ENCODE data around the gene TTLL9. TPM values are rescaled to one million over a fixed set of nuclear protein-coding genes. Genes with fewer than 3 reads are reported as not detected.

The TTLL9 gene
- total RNA-seq, 1 donor = not detected

DNA sequence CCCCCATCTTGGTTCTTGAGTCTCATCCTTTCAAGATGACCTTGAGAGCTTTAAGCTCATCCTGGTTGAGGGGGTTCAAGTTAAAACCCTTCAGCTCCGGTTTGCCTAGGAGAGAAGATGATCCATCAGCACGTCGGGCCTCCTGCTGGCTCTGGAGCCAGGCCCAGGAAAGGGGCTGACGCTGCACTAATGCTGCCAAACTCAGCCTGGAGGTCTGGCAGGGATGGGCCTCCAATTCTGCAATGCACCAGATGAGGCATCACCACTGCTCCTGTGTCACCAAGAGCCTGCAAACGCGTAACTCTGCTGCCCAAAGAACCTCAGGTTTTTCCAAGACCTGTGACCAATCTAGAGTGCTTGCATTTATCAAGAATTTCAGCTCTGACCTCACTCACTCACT, 75.4 kb downstream of the TTLL9 start:
- Histone ChIP-seq H3K27me3 (ENCODE audit: insufficient read depth, low read length) (no peaks in the 10 kb centered on the region), H3K9me3 (ENCODE audit: low read depth, low read length) (no peaks in the 10 kb centered on the region), H3K4me1 (ENCODE audit: insufficient read depth, low read length) (peaks cover 10% of the 10 kb centered on the region), H3K4me3 (ENCODE audit: low read length) (no peak overlapping the region)

DNA sequence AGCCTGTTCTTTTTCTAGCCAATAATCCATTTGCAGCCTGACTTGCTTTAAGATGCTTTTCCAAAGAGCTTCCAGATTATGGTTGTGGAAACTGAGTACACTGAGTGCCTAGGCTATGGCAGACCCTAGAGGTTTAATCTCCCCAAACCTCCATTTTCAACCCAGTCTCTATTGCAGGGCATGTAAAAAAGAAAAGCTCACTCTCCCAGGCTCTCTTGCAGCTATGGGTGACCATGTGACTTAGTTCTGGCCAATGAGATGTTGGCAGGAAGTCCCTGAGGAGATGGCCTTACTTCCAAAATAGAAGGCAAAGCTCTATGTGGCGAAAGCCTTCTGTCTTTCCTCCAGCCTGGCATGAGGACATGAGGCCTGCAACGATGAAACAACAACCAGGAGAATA, 77.6 kb downstream of the TTLL9 start:
- no peaks in the 10 kb centered on the region for H3K9me3 ChIP-seq (ENCODE audit: low read depth, low read length)
- H3K4me3 ChIP-seq (ENCODE audit: low read length) = no peak overlapping the region
- H3K4me1 ChIP-seq (ENCODE audit: insufficient read depth, low read length) = peaks cover 21% of the 10 kb centered on the region
- no peaks in the 10 kb centered on the region for H3K27me3 ChIP-seq (ENCODE audit: insufficient read depth, low read length)

DNA sequence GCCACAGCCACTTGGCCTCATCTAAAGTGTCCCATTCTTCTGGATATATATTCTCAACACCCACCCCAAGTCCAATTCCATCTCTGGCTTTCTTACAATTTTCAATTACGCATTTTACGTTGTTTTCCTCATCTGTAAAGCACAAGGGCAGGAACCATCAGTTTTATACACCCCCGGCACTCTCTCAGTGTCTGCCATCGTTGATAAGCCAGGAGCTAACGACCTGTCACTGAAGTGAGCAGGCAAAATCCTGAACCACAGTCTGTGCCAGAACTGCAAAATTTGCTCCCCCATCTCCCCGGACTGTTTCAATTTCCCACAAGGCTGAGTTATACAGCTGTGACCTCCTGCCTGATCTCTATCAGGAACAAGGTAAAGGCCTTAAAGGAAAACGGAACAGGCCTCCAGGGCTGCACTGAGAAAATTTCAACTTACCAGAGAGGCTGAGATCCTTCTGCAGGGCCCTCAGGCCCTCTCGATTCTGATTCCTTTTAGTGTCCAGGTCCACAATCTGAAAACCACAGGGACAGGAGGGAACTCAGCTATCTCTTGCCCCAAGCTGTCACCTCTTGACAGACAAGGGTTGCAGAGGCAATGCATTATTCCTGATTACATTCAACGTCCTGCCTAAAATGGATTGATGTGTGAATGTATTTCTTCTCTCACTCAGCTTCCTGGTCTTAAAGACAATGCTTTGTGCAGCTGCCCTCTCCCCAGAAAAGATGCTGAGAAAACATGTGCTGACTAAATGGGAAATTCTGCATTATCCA, 79.6 kb downstream of the TTLL9 start:
- Histone ChIP-seq H3K4me3 (ENCODE audit: low read length) (no peak overlapping the region), H3K4me1 (ENCODE audit: insufficient read depth, low read length) (peaks cover 21% of the 10 kb centered on the region), H3K27me3 (ENCODE audit: insufficient read depth, low read length) (no peaks in the 10 kb centered on the region), H3K9me3 (ENCODE audit: low read depth, low read length) (no peaks in the 10 kb centered on the region)

DNA sequence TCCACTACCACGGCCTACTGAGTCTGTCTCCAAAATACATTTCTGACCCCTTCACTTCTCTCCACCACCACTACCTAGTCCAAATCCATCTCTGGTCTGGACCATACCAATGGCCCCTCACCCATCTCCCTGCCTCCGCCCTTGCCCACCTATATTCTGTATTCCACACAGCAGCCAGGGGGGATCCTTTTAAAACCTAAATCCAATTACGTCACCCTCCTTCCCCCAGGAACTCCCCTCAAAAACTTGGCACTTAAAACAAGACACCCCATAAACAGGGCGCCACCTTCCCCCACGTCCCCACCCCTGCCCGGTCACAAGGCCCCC, 80.7 kb downstream of the TTLL9 start:
- Histone ChIP-seq H3K4me1 (ENCODE audit: insufficient read depth, low read length) (peaks cover 21% of the 10 kb centered on the region), H3K27me3 (ENCODE audit: insufficient read depth, low read length) (no peaks in the 10 kb centered on the region), H3K4me3 (ENCODE audit: low read length) (peak overlapping the region; percentile 97), H3K9me3 (ENCODE audit: low read depth, low read length) (no peaks in the 10 kb centered on the region)

DNA sequence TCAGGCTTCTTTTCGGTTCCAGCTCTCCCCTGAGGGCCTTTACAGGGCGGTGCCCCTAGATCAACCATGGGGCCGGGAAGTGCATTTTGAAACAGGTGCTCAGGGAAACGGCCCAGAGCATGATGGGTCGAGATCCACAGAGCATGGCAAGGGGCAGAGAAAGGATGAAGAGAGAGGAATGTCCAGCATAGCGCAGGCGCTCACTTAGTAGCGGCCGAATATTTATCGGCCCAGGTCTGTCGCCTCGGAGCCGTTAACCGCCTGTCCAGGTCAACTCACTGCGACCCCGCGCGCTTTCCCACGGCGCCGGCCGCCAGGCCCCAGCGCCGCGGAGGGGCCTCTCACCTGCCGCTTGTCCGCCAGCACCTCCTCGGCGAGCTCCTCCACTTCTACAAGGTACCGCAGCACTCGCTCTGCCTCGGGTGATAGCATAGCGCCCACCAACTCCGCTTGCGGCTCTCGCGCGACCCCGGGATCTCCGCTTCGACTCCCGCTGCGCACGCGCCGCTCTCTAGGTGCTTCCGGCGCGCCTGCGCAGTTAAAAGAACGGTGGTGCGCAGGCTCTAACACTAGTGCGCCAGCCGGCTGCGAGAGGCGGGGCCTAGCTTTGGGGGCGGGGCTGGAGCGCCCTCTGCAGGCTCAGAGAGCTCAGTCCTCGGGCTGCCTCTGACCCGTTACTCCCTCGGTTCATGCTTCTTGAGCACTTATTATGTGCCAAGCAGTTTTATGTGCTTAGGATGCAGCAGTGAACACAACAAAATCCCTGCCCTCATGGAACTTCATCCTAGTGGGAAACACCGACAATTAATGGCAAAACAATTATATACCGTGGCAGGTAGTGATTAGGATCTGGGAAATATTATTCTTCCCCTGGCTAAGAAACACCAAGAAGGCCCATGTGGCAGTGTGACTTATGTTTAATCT, 81.4 kb downstream of the TTLL9 start, which contains the start of gene PDRG1:
TSS of gene PDRG1 (minus strand) at position 517 of the 924 bp plus-strand sequence. CDS start at position 432, 85 bp downstream.
- H3K4me3 ChIP-seq (ENCODE audit: low read length) = peak within 1 kb of the TSS; percentile 97
- H3K9me3 ChIP-seq (ENCODE audit: low read depth, low read length) = no peaks in the 10 kb centered on the region
- H3K4me1 ChIP-seq (ENCODE audit: insufficient read depth, low read length) = peaks cover 21% of the 10 kb centered on the region
- peaks cover 2% of the 10 kb centered on the region for H3K27me3 ChIP-seq (ENCODE audit: insufficient read depth, low read length)

DNA sequence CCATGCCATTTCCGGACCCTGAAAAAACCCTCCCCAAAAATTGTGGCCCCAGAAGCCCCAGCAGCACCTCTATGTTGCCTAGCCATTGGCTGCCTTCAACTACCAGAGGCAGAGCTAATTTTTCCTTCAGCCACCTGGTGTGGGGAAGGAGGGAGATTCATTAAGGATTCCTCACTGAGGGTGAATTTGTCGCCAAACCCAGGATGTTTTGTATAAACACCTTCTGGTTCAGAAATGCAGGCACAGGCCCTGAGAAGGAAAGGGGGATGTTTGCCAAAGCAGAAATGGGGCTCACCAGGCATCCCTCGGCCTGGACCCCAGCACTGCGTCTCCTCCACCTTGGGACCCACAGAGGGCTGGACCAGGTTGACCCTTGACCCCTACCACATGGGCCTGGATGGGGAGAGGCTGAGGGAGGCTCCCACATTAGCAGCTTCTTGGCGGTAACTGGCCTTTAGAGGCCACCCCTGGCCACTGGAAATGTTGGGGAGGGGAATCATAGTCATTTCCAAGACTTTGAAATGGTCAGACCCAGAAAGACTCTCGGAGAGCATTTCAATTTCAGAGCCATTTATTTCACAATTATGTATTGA, 83.2 kb downstream of the TTLL9 start:
- no peak overlapping the region for H3K4me3 ChIP-seq (ENCODE audit: low read length)
- H3K4me1 ChIP-seq (ENCODE audit: insufficient read depth, low read length) = peaks cover 21% of the 10 kb centered on the region
- no peaks in the 10 kb centered on the region for H3K9me3 ChIP-seq (ENCODE audit: low read depth, low read length)
- peaks cover 2% of the 10 kb centered on the region for H3K27me3 ChIP-seq (ENCODE audit: insufficient read depth, low read length)

DNA sequence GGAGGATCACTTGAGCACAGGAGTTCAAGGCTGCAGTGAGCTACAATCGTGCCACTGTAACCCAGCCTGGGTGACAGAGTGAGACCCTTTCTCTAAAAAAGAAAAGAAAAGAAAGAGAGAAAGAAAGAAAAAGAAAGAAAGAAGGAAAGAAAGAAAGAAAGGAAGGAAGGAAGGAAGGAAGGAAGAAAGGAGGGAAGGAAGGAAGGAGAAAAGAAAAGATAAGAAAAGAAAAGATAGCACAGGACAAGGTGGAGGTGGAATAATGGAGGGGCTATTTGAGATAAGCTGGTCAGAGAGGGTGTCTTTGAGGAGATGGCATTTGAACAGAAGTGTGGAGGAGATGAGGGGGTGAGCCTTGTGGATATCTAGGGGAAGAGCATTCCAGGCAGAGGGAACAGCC, 84.1 kb downstream of the TTLL9 start:
- no peaks in the 10 kb centered on the region for H3K9me3 ChIP-seq (ENCODE audit: low read depth, low read length)
- peaks cover 2% of the 10 kb centered on the region for H3K27me3 ChIP-seq (ENCODE audit: insufficient read depth, low read length)
- no peak overlapping the region for H3K4me3 ChIP-seq (ENCODE audit: low read length)
- peaks cover 21% of the 10 kb centered on the region for H3K4me1 ChIP-seq (ENCODE audit: insufficient read depth, low read length)

DNA sequence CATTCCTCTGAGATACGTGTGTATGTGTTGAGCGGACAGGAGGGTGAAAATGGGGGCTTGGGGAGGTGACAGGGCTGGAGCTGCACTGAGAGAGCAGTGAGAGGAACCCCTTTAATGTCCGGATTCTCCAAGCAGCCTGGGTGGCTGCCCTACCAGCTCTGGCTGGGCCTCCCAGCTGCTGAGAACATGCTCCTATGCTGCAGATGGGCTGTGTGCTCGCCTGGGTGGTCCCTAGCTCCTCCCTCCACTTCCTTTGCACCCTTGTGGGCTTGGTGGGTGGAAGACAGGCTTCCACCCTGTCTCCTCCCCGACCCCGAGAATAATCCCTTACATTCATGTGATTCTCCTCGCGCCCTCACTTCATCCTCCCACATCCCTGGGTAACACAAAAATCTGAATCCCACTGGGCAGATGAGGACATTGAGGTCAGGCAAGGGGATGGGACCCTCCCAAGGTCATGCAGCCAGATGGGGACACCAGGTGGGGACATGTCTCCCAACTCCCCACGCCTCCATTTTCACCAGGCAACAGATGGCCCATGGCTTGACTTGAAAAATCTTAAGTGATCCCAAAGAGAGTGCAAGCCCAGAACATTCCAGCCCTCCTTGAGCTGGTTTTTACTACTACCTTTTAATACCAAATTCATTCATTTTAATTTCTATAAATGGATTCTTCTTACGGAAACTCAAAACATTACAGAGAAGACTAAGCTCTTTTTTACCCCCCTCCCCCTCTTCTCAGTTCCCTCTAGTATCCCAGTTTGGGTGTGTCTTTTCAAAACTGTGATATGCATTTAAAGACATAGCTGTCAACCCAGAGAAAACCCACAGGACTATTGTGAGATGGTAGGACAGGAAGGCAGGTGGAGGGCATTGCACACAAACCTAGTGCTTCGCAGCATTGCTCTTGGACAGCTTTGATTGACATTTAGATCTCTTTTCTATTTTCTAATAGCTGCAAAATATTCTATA, 86.4 kb downstream of the TTLL9 start:
- peaks cover 3% of the 10 kb centered on the region for H3K4me1 ChIP-seq (ENCODE audit: insufficient read depth, low read length)

DNA sequence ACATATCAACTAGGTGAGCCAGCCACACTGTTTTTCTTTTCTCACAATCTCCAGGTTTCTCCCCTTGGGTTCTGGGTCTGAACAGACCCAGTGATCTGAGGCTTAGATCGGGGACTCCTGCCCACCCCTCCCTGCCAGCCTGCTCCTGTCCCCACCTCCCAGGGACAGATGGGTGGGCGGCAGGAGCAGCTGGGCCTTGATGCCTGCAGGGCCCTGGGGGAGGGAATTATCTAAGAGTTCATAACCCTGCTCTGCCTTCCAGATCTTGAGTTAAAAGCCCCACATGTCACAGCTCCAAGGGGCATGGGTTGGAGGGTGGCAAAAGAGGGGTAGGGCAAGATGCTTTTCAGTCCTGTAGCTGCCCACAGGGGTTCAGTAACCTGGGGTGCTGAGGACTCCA, 92.3 kb downstream of the TTLL9 start:
- Histone ChIP-seq H3K9me3 (ENCODE audit: low read depth, low read length) (no peaks in the 10 kb centered on the region), H3K4me3 (ENCODE audit: low read length) (no peak overlapping the region), H3K4me1 (ENCODE audit: insufficient read depth, low read length) (no peaks in the 10 kb centered on the region), H3K27me3 (ENCODE audit: insufficient read depth, low read length) (peaks cover 16% of the 10 kb centered on the region)

More for the DNA sequence above, 86.4 kb downstream of the TTLL9 start:
- peaks cover 2% of the 10 kb centered on the region for H3K27me3 ChIP-seq (ENCODE audit: insufficient read depth, low read length)
- H3K4me3 ChIP-seq (ENCODE audit: low read length) = no peak overlapping the region
- no peaks in the 10 kb centered on the region for H3K9me3 ChIP-seq (ENCODE audit: low read depth, low read length)

DNA sequence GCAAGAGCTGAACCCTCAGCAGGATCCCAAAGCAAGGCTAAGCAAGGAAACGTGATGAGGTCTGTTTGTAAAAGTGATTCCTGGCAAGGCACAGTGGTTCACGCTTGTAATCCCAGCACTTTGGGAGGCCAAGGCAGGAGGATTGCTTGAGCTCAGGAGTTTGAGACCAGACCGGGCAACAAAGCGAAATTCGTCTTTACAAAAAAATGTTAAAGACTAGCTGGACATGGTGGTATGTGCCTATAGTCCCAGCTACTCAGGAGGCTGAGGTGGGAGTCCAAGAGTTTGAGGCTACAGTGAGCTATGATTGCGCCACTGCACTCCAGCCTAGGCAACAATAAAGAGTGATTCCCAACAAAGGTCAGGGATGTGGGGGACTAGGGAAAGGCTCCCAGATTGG, 93.5 kb downstream of the TTLL9 start:
- no peaks in the 10 kb centered on the region for H3K9me3 ChIP-seq (ENCODE audit: low read depth, low read length)
- peaks cover 6% of the 10 kb centered on the region for H3K4me1 ChIP-seq (ENCODE audit: insufficient read depth, low read length)
- H3K4me3 ChIP-seq (ENCODE audit: low read length) = no peak overlapping the region
- peaks cover 16% of the 10 kb centered on the region for H3K27me3 ChIP-seq (ENCODE audit: insufficient read depth, low read length)

DNA sequence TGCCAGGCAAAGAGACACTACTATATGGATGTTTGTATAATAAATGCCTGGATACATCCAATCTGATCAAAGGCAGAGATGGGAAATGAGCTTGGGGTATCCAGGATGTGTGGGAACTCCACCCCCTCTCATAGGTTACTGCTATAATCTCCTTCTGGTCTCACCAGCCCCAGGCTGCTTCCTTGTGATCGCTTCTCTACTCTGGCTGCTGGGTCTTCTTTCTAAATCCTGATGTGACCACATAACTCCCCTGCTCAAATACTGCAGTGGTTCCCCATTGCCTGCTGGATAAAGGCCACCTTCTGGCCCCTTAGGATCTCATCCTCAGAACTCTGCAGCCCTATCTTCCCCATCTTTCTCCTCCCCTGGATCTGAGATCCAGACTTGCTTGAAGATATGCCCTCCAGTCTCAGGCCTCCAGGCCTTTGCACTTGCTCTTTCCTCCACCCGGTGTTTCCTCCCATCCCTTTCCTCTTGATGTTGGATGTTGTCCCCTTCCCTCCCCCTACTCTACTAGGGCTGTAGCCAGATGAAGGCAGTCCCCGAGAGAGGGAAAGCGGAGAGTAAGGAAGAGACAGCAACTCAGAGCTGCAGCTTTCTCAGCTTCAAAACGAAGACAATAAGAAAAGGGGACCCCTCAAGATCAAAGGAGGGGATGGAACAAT, 96.7 kb downstream of the TTLL9 start:
- peaks cover 8% of the 10 kb centered on the region for H3K4me1 ChIP-seq (ENCODE audit: insufficient read depth, low read length)
- no peak overlapping the region for H3K4me3 ChIP-seq (ENCODE audit: low read length)
- H3K27me3 ChIP-seq (ENCODE audit: insufficient read depth, low read length) = peaks cover 33% of the 10 kb centered on the region
- H3K9me3 ChIP-seq (ENCODE audit: low read depth, low read length) = no peaks in the 10 kb centered on the region

DNA sequence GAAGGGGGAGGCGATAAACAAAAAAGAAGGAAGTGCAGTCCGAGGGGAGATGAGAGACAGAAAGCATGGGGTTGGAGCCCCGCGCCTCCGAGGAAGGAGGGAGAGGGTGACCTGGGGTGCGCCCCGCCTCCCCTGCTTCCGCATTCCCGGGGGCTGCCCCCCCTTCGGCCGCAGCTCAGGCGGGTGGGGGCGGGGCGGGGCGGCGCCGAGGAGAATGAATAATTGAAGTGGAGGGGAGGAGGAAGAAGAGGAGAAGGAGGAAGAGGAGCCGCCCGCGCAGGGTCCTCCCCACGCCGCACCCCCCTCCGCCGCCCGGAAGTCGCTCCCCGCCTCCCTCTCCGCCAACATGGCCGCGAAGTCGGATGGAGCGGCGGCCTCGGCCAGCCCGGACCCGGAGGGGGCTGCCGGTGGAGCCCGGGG, 97.4 kb downstream of the TTLL9 start, which contains the start of gene XKR7:
TSS of gene XKR7 (plus strand) at position 322 of the 420 bp plus-strand sequence. CDS start at position 347, 25 bp downstream.
- Histone ChIP-seq H3K4me1 (ENCODE audit: insufficient read depth, low read length) (peaks cover 8% of the 10 kb centered on the region), H3K4me3 (ENCODE audit: low read length) (peak within 1 kb of the TSS; percentile 13), H3K27me3 (ENCODE audit: insufficient read depth, low read length) (peaks cover 33% of the 10 kb centered on the region), H3K9me3 (ENCODE audit: low read depth, low read length) (no peaks in the 10 kb centered on the region)

DNA sequence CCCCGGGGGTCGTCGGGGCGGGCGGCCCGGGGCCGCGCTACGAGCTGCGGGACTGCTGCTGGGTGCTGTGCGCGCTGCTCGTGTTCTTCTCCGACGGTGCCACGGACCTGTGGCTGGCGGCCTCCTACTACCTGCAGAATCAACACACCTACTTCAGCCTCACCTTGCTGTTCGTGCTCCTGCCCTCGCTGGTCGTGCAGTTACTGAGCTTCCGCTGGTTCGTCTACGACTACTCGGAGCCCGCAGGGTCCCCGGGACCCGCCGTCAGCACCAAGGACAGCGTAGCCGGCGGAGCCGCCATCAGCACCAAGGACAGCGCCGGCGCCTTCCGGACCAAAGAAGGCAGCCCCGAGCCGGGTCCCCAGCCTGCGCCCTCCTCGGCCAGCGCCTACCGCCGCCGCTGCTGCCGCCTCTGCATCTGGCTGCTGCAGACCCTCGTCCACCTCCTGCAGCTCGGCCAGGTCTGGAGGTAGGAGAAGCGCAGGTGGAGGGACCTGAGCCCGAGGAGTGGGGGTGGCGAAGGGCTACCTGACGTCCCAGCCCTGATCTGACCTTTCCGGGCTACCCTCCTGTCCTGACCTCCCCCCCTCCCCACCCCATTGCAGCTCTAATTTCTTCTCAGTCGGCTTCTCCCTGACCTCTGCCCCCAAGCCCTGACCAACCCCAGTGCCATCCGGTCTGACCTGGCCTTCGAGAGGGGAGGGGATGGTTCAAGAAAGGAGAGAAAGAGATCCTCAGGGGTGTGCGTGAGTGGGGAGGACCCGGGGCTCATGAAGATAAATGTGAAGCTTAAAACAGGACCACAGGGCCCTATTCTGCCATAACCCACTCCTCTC, 98.1 kb downstream of the TTLL9 start:
- Histone ChIP-seq H3K27me3 (ENCODE audit: insufficient read depth, low read length) (peaks cover 33% of the 10 kb centered on the region), H3K9me3 (ENCODE audit: low read depth, low read length) (no peaks in the 10 kb centered on the region), H3K4me3 (ENCODE audit: low read length) (peak overlapping the region; percentile 13), H3K4me1 (ENCODE audit: insufficient read depth, low read length) (peaks cover 8% of the 10 kb centered on the region)
